Thyroid gland (tissue), 4 donors: ENCODE data around the gene PLIN1. TPM values are rescaled to one million over a fixed set of nuclear protein-coding genes. Genes with fewer than 3 reads are reported as not detected.
A peak's percentile ranks its signal among the peaks of the same experiment; 100 is the strongest.

Experiments used
- DNase-seq, 2 donors: peaks; one replicate each; pipeline ENCODE4 v3.0.0-alpha.2; 2019
- H3K27ac ChIP-seq, 3 donors: fragments of 200-600 bp; sonication (generic); 1 replicate in 2 of 3; 2 replicates in 1 of 3; pipeline ENCODE4 v1.5.1; 2016 to 2019; ENCODE audit warnings: mild to moderate bottlenecking in 1 of 3, moderate library complexity in 1 of 3
- H3K27me3 ChIP-seq: fragments of 200-600 bp; sonication (generic); one replicate; pipeline ENCODE4 v1.5.1; 2019
- H3K36me3 ChIP-seq, 2 donors: fragments of 200-600 bp; sonication (generic); one replicate each; pipeline ENCODE4 v1.5.1; 2016 to 2019
- H3K4me1 ChIP-seq, 2 donors: fragments of 200-600 bp; sonication (generic); one replicate each; pipeline ENCODE4 v1.5.1; 2017 to 2019
- H3K4me3 ChIP-seq, 3 donors: fragments of 200-600 bp; sonication (generic); replicated peaks in 1 of 3; 1 replicate in 2 of 3; 2 replicates in 1 of 3; pipeline ENCODE4 v1.5.1; 2016; ENCODE audit warnings: mild to moderate bottlenecking in 1 of 3
- H3K9me3 ChIP-seq: fragments of 200-600 bp; sonication (generic); one replicate; pipeline ENCODE4 v1.5.1; 2017
- POLR2A ChIP-seq, 2 donors: fragments of 450-650 bp; IDR thresholded peaks; one replicate each; pipeline ENCODE4 v1.6.1; 2017; ENCODE audit warnings: antibody characterized with exemption in 2 of 2, mild to moderate bottlenecking in 2 of 2, moderate library complexity in 1 of 2
- WGBS, 2 donors: methylation state at CpG; one replicate each; pipeline ENCODE4 v1.1.5; 2017; 5-methylcytosine and 5-hydroxymethylcytosine counted together
- intact Hi-C: fragments of 100-400 bp; cut with DNase I; formaldehyde crosslinking; loops from one replicate; pipeline ENCODE4 v1.15.1; 2023
- total RNA-seq, 4 donors: library from RNA; depleted of rRNA; stranded (reverse); fragments of >200 nt; gene quantifications; one replicate each; pipeline ENCODE4 v1.2.3, GENCODE V29; 2016
- TF ChIP-seq, protein P1 (sequence below), 6 experiments: fragments of 200-600 bp in 3 of 6; fragments of 450-650 bp in 3 of 6; sonication (generic) in 3 of 6; IDR thresholded peaks; one replicate each; pipeline ENCODE4 v1.5.1; 2016 to 2019; ENCODE audit warnings: antibody characterized with exemption in 6 of 6, mild to moderate bottlenecking in 2 of 6, inconsistent platforms in 1 of 6, moderate library complexity in 1 of 6

Gene PLIN1
- total RNA-seq, 4 donors from 2014 or later = 3.3 to 9.9 (median 6.0) TPM

DNA sequence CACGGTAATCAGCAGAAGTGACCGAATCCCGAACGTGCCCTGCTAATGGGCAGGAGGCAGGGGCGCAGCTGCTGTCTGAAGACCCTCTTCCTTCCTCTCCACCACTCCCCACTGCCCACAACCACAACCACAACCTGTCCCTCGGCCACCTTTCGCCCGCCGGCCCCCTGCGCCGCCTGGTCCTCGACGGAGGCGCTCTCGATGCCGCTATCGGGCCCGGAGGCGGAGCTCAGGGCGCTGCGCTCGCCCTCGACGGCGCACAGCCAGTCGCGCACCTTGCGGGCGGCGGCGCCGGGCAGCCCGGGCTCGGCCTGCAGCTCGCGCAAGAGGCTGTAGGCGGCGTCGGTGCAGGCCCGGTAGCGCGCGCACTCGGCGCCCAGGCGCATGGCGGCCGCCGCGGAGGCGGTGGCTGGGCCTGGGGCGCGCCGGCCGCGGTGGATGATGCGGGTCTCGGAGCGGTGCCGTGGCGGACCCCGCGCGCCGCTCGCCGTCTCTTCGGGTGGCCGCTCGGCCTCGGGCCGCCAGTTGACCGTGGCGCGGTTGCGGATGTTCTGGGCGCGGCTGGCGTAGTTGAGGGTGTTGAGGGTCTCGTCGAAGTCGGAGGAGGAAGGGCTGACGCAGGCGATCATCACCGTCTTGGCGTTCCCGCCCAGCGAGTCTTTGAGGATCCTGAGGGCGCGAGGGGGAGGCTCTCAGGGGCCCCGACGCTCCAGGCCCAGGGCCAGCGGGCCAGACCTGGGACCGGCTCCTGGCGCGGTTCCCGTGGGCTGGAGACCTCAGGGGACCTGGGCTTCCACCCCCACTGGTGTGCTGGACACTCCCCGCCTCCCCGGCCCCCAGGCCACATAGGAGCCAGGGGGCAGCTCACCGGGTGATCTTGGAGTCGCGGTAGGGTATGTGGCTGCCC is 30.8 kb downstream of the PLIN1 start:
- 83 to 89% methylated on average over 68 to 85 of the region's 102 CpGs for WGBS, 2 donors
- intact Hi-C loops = loop anchor here (10.0 kb wide), 1 partner anchor 96 kb away; no protein-coding TSS in a partner anchor
- no peak for DNase-seq

DNA sequence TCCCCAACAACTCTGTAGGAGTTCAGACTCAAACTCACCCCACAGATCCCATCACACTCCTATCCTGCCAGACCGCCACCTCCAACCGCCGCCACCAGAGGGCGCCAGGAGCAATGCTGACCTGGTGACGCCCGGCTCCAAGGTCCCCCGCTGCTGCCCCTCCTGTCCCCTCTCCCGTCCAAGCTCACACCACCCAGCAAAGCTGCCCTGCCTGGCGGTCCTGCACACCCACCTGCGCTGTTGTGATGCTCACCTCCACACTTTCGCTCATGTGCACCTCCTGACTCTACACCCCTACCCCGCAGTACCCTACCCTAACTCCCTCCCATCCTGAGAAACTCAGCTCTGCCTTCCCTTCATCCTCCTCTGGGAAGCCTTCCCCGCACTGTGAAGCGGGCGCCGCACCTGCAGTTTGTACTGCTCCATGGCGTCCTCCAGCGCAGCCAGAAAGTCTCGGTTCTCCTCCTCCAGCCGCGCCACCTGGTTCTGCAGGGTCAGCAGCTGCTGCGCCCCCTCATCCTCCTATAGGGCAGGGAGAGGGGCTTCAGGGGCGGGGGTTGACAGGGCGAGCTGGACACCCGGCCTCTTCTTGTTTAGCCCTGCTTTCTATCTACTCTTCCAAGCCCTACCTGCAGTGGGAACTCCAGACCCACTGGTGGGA is 31.8 kb downstream of the PLIN1 start:
- no peaks in the 10 kb centered on the region for H3K27me3 ChIP-seq
- peaks cover 0 to 4% of the 10 kb centered on the region in 2 donors for H3K4me1 ChIP-seq
- no peak overlapping the region for H3K27ac ChIP-seq
- no peak for TF ChIP-seq POLR2A (IDR thresholded peaks at IDR 0.05)
- TF ChIP-seq, protein P1, sequence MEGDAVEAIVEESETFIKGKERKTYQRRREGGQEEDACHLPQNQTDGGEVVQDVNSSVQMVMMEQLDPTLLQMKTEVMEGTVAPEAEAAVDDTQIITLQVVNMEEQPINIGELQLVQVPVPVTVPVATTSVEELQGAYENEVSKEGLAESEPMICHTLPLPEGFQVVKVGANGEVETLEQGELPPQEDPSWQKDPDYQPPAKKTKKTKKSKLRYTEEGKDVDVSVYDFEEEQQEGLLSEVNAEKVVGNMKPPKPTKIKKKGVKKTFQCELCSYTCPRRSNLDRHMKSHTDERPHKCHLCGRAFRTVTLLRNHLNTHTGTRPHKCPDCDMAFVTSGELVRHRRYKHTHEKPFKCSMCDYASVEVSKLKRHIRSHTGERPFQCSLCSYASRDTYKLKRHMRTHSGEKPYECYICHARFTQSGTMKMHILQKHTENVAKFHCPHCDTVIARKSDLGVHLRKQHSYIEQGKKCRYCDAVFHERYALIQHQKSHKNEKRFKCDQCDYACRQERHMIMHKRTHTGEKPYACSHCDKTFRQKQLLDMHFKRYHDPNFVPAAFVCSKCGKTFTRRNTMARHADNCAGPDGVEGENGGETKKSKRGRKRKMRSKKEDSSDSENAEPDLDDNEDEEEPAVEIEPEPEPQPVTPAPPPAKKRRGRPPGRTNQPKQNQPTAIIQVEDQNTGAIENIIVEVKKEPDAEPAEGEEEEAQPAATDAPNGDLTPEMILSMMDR (IDR thresholded peaks at IDR 0.05) = peak; percentile 61 to 84 (median 76)
- intact Hi-C loops = loop anchor here (10.0 kb wide), 1 partner anchor 97 kb away; no protein-coding TSS in a partner anchor
- no peaks in the 10 kb centered on the region for H3K9me3 ChIP-seq
- H3K4me3 ChIP-seq = no peak overlapping the region
- 47 to 52% methylated on average over 25 of the region's 25 CpGs for WGBS, 2 donors
- H3K36me3 ChIP-seq = no peaks in the 10 kb centered on the region
- DNase-seq = peak; percentile 78 to 80

More for the DNA sequence above, 30.8 kb downstream of the PLIN1 start:
- TF ChIP-seq, protein P1 (IDR thresholded peaks at IDR 0.05) = no peak
- no peak for TF ChIP-seq POLR2A (IDR thresholded peaks at IDR 0.05)
- no peaks in the 10 kb centered on the region for H3K36me3 ChIP-seq
- H3K4me3 ChIP-seq = no peak overlapping the region
- H3K27ac ChIP-seq = no peak overlapping the region
- no peaks in the 10 kb centered on the region for H3K27me3 ChIP-seq
- peaks cover 0 to 4% of the 10 kb centered on the region in 2 donors for H3K4me1 ChIP-seq
- H3K9me3 ChIP-seq = no peaks in the 10 kb centered on the region

DNA sequence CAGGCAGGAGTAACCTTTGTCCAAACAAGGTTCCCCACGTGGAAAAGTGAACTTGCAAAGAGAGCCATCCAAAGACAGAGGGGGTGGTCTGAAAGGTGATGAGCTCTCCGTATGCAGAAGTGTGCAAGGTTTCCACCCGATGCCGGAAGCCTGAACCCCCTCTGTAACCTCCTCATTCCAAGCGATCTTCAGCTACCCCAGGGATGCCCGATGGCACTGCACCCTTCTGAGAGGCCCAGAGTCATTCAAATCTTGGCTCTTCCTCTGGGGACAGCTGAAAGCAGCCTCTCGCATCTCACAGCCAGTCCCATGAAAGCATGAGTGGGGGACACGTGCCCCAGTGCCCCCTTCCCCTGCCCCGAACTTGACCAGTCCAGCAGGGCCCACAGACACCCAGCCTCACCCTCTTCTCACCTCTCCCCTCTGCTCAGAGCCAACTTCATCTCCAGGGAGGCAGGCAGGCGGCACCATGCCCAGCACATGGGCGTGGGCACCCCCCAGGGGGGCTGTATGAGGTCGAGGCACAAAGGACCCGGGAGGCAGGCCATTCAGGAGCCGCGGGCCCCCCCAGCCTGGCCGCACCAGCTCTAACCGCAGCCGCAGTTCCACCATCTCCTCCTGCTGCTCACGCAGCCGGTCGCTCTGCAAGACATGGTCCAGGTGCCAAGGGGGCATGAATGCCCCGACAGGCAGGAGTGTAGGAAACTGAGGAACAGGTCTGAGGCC is 32.6 kb downstream of the PLIN1 start:
- Histone ChIP-seq H3K4me1 (peaks cover 0 to 4% of the 10 kb centered on the region in 2 donors), H3K27ac (no peak overlapping the region), H3K4me3 (no peak overlapping the region), H3K9me3 (no peaks in the 10 kb centered on the region), H3K27me3 (no peaks in the 10 kb centered on the region), H3K36me3 (no peaks in the 10 kb centered on the region)
- no peak for DNase-seq
- WGBS, 2 donors = 84 to 92% methylated on average over 16 to 18 of the region's 22 CpGs
- TF ChIP-seq, protein P1 (IDR thresholded peaks at IDR 0.05) = no peak
- TF ChIP-seq POLR2A (IDR thresholded peaks at IDR 0.05) = no peak
- intact Hi-C loops = loop anchor here (10.0 kb wide), 1 partner anchor 98 kb away; no protein-coding TSS in a partner anchor

DNA sequence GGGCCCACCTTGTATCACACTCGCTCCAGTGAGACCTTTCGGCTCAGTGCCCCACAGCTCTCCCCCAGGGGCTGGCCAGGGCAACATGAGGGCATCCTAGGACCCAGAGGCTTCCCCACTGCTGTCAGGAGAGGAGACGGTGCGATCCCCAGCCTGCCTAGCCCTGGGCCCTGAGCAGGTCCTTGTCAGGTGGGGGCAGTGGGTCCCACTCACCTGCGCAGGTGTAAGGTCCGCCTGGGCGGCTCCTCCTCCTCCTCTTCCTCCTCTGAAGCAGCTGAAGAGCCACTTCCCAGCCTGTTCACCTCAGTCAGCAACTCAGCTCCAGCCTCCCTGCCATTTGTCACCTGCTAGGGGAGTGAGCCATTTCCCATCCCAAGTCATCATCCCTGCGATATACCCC is 33.5 kb downstream of the PLIN1 start:
- Histone ChIP-seq H3K36me3 (no peaks in the 10 kb centered on the region), H3K9me3 (no peaks in the 10 kb centered on the region), H3K27ac (no peak overlapping the region), H3K27me3 (no peaks in the 10 kb centered on the region), H3K4me1 (peaks cover 0 to 4% of the 10 kb centered on the region in 2 donors), H3K4me3 (no peak overlapping the region)
- intact Hi-C loops = loop anchor here (10.0 kb wide), 1 partner anchor 99 kb away; no protein-coding TSS in a partner anchor
- 98 to 100% methylated on average over 6 to 8 of the region's 8 CpGs for WGBS, 2 donors
- no peak for DNase-seq
- TF ChIP-seq, protein P1 (IDR thresholded peaks at IDR 0.05) = no peak
- TF ChIP-seq POLR2A (IDR thresholded peaks at IDR 0.05) = no peak
